Gastrocnemius medialis (tissue), 4 donors: ENCODE measurements around the gene GPER1.

Experiments used
- CTCF ChIP-seq, 5 experiments: fragments of 450-650 bp in 3 of 5; fragments of 200-600 bp in 2 of 5; sonication (generic) in 2 of 5; IDR thresholded peaks in 4 of 5; conservative IDR thresholded peaks in 1 of 5; 1 replicate in 4 of 5; 2 replicates in 1 of 5; pipeline ENCODE4 v1.5.1; 2016 to 2019; ENCODE audit warnings: antibody characterized with exemption in 5 of 5, mild to moderate bottlenecking in 3 of 5, moderate library complexity in 3 of 5
- POLR2A ChIP-seq, 2 donors: fragments of 450-650 bp; IDR thresholded peaks; one replicate each; pipeline ENCODE4 v1.6.1; 2017; ENCODE audit warnings: antibody characterized with exemption in 2 of 2, mild to moderate bottlenecking in 2 of 2, moderate library complexity in 2 of 2

GRCh38 chr7:1099637-1100036 is 11.7 kb downstream of the GPER1 start:
- TF ChIP-seq CTCF (IDR thresholded peaks at IDR 0.05 in 4 of 5, conservative IDR thresholded peaks at IDR 0.05 in 1 of 5) (no peak), POLR2A (IDR thresholded peaks at IDR 0.05) (no peak)
